Fibroblast of lung (primary cell): ENCODE measurements around the gene RNF41.

Source experiments
- EZH2 ChIP-seq: IDR thresholded peaks from 2 replicates; pipeline ENCODE4 v1.5.1; 2012; ENCODE audit warnings: low read length, control low read depth, mild to moderate bottlenecking; ENCODE audit errors: missing control alignments
- TF ChIP-seq, protein P1 (sequence below), 2 donors: IDR thresholded peaks in 1 of 2; conservative IDR thresholded peaks in 1 of 2; 1 replicate in 1 of 2; 2 replicates in 1 of 2; pipeline ENCODE4 v1.5.1; 2011 to 2012; ENCODE audit warnings: low read length in 2 of 2, control low read depth in 1 of 2, inconsistent platforms in 1 of 2, low read depth in 1 of 2, mild to moderate bottlenecking in 1 of 2

DNA sequence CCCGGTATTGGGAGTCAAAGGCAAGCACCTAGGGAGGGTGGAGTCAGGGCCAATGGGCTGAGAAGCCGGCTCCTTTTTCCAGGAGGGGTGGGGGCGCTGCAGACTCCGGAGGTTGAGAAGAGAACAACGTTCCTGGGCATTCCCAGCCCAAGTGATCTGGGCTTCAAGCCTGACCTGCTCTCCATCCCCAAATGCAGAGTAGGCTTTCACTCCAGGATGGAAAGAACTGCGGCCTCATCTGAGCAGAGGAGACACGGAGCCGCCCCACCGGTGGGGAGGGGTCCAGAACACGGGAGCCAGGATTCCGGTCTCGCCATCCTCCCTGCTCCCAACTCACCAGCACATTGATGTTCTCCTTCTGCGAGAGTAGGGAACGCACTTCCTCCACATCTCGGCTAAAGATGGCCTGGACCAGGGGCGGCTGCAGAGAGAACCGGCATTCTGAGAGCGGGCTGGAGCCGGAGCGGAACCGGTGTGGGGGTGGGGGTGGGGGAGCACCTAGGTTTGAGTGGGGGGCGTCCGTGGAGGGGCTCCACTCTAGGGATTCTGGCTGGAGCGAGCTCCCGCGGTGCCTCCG lies 35.9 kb upstream of the RNF41 start:
- TF ChIP-seq, protein P1, sequence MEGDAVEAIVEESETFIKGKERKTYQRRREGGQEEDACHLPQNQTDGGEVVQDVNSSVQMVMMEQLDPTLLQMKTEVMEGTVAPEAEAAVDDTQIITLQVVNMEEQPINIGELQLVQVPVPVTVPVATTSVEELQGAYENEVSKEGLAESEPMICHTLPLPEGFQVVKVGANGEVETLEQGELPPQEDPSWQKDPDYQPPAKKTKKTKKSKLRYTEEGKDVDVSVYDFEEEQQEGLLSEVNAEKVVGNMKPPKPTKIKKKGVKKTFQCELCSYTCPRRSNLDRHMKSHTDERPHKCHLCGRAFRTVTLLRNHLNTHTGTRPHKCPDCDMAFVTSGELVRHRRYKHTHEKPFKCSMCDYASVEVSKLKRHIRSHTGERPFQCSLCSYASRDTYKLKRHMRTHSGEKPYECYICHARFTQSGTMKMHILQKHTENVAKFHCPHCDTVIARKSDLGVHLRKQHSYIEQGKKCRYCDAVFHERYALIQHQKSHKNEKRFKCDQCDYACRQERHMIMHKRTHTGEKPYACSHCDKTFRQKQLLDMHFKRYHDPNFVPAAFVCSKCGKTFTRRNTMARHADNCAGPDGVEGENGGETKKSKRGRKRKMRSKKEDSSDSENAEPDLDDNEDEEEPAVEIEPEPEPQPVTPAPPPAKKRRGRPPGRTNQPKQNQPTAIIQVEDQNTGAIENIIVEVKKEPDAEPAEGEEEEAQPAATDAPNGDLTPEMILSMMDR (conservative IDR thresholded peaks at IDR 0.05 in 1 of 2, IDR thresholded peaks at IDR 0.05 in 1 of 2; ENCODE audit: low read depth in 1 of 2, low read length in 2 of 2) = no peak
- no peak for TF ChIP-seq EZH2
